GM18502 (cell line): Measurements from ENCODE around the gene POU3F3.

Source experiments
- ATAC-seq: cut with Tn5 transposase; IDR thresholded peaks from one replicate; pipeline ENCODE4 v1.9.1; 2021; ENCODE audit warnings: mild to moderate bottlenecking; ENCODE audit not compliant: unreplicated experiment, poor library complexity

Gene POU3F3

GRCh38 chr2:104846786-104847585 is 6.9 kb upstream of the POU3F3 start:
- no peak for ATAC-seq

- ATAC-seq: no peak
Observed at GRCh38 chr2:104847586-104848160, 6.2 kb upstream of the POU3F3 start.

- ATAC-seq: peak; percentile 42
Observed at GRCh38 chr2:104848526-104848925, 5.4 kb upstream of the POU3F3 start.

GRCh38 chr2:104849101-104849500 is 4.8 kb upstream of the POU3F3 start:
- ATAC-seq: no peak

- ATAC-seq: peak; percentile 41
Observed at GRCh38 chr2:104849618-104850141, 4.2 kb upstream of the POU3F3 start.

- no peak for ATAC-seq
Observed at GRCh38 chr2:104850361-104851290, 3.3 kb upstream of the POU3F3 start.

GRCh38 chr2:104851291-104852089 is 2.4 kb upstream of the POU3F3 start:
- ATAC-seq: no peak

GRCh38 chr2:104852090-104852666 is 1.7 kb upstream of the POU3F3 start:
- ATAC-seq: no peak

- no peak for ATAC-seq
Observed at GRCh38 chr2:104854498-104855220, 744 bp downstream of the POU3F3 start.

- no peak for ATAC-seq
Observed at GRCh38 chr2:104855221-104856085, 1.5 kb downstream of the POU3F3 start.

GRCh38 chr2:104856086-104856972 is 2.4 kb downstream of the POU3F3 start:
- ATAC-seq: no peak

GRCh38 chr2:104856973-104857261 is 3.0 kb downstream of the POU3F3 start:
- ATAC-seq: no peak

GRCh38 chr2:104857262-104858005 is 3.5 kb downstream of the POU3F3 start:
- no peak for ATAC-seq

- ATAC-seq: no peak
Observed at GRCh38 chr2:104858006-104858978, 4.4 kb downstream of the POU3F3 start.

GRCh38 chr2:104859291-104859765 is 5.4 kb downstream of the POU3F3 start:
- no peak for ATAC-seq
